ENCODE data around the gene EIF3A.
"Not testable (repeated sequence)": the region's sequence is repeated elsewhere in the genome, so short reads cannot be mapped to it uniquely, and the experiment has no call there.

Gene EIF3A

GRCh38 chr10:119029613-119030420 lies 50.8 kb downstream of the EIF3A start, which contains the start of gene NANOS1:
Gene NANOS1 (plus strand): TSS chr10:119029714. CDS start chr10:119029802, 88 bp downstream.
- no peak for TF ChIP-seq CTCF (IDR thresholded peaks at IDR 0.05; ENCODE audit: low read depth, low read length, missing control alignments)
- DNase-seq (ENCODE audit: extremely low read depth, low read depth), result no peak
- H3K4me3 ChIP-seq (replicated peaks; ENCODE audit: low read depth, low read length), result peak within 1 kb of the TSS; percentile 36

DNA sequence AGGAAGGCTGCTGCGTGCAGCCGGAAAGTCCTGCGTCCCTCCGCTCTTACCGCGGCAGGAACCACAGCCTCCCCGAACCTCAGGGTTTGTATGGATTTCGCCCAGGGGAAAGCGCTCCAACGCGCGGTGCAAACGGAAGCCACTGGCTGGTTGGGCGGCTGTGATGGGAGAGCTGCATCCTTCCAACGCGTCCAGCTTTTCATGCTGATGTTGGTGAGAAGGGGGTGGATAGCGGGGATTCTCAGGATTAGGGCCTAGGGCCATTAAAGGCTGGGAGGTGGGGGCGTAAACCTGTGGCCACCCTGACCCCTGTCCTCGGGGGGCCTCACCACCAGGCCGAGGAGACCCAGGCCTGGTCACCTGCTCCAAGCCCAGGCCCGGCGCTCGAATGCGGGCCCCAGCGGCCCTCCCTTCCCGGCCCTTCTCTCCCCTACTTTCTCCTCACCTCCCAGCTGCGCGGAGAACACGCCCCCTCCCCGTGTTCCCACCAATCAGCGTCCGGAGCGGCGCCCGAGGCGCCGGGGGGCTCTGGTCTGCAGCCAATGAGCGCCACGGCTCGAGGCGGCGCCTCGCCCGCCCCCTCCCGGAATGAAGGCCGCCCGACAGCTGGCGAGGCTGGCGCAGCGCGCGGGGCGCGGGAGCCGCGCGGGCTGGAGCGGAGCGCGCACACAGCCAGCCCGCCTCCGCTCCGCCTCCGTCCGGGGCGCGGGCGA lies 51.6 kb downstream of the EIF3A start:
- TF ChIP-seq CTCF (IDR thresholded peaks at IDR 0.05; ENCODE audit: low read depth, low read length, missing control alignments), result no peak
- no peak for DNase-seq (ENCODE audit: extremely low read depth, low read depth)
- H3K4me3 ChIP-seq (replicated peaks; ENCODE audit: low read depth, low read length), result no peak overlapping the region

- not testable (repeated sequence) for DNase-seq (ENCODE audit: extremely low read depth, low read depth); H3K4me3 ChIP-seq (replicated peaks; ENCODE audit: low read depth, low read length)
Measured at GRCh38 chr10:119028445-119028899, 52.1 kb downstream of the EIF3A start.

DNA sequence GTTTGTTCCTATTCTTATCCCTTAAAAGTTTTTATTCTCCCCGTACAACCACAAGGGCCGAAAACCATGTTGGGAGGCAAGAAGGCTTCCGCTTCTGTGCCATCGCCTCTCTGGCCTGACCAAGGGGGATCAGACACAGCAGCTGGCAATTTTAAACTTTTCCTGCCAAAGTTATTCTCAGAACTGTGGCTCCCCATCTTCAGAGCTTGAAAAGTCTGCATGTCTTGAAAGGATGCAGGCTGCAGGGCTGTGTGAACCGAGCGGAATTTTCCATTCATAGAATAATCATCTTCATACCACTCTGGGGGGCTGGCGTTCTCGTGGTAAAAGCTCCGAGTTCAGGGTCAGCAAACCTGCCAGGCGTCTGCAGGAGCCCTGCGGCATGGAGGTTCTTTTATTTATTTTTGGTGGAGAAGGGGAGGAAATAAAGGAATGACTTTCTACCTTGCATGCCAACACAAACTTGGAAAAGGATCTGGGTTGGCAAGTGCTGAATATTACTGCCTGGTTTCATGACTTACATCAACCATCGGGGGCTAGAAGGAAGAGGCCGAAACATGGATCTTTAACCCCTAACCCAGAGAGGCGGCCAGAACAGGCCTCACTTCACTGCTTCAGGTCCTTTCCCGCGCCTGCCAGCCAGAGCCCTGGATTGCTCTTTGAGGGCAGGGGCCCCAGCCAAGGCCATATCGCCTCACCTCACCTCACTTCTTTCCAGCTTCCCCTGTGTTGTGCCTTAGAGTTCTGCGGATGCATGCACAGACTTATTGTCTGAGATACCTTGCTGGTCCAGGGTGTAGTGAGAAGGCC lies 54.1 kb downstream of the EIF3A start:
- TF ChIP-seq CTCF (IDR thresholded peaks at IDR 0.05; ENCODE audit: low read depth, low read length, missing control alignments), result no peak
- H3K4me3 ChIP-seq (replicated peaks; ENCODE audit: low read depth, low read length), result no peak overlapping the region
- DNase-seq (ENCODE audit: extremely low read depth, low read depth), result no peak

DNA sequence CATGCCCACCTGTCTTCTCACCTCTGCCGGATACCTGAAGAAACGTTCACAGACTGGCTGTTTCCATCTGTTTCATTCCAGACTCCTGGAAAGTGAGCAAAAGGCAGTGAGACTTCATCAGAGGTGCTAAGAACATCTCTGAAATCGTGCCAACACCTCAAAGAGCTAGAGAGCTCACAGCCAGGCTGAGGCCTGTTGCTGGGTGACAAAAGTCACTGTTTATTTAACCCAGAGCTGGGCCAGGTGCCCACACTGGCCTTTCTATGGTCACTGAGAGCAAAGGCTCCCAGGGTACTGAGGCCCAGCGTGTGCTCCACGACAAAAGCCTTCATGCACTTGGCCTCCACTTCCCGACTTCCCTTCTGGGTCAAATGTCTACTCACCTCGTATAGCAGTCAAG lies 54.8 kb downstream of the EIF3A start:
- H3K4me3 ChIP-seq (replicated peaks; ENCODE audit: low read depth, low read length), result no peak overlapping the region
- no peak for DNase-seq (ENCODE audit: extremely low read depth, low read depth)
- no peak for TF ChIP-seq CTCF (IDR thresholded peaks at IDR 0.05; ENCODE audit: low read depth, low read length, missing control alignments)

- no peak for DNase-seq (ENCODE audit: extremely low read depth, low read depth)
- no peak overlapping the region for H3K4me3 ChIP-seq (replicated peaks; ENCODE audit: low read depth, low read length)
- no peak for TF ChIP-seq CTCF (IDR thresholded peaks at IDR 0.05; ENCODE audit: low read depth, low read length, missing control alignments)
Measured at GRCh38 chr10:119025336-119025735, 55.3 kb downstream of the EIF3A start.

All from HFF-Myc (cell line).